Neuronal stem cell (in vitro differentiated cells): ENCODE data around the gene FMN1.
A peak's percentile ranks its signal among the peaks of the same experiment; 100 is the strongest.

ENCODE experiments used
- DNase-seq: peaks from one replicate; pipeline ENCODE4 v3.0.0-alpha.2; 2013; ENCODE audit warnings: low spot score
- H2AFZ ChIP-seq: one replicate; pipeline ENCODE4 v1.6.1; 2013; ENCODE audit warnings: mild to moderate bottlenecking, low read length, inconsistent platforms
- H2AK5ac ChIP-seq: 2 replicates; pipeline ENCODE4 v1.6.1; 2013; ENCODE audit warnings: low read depth, mild to moderate bottlenecking, inconsistent platforms, low read length, moderate library complexity, mixed read lengths
- H2BK120ac ChIP-seq: 2 replicates; pipeline ENCODE4 v1.6.1; 2013; ENCODE audit warnings: low read depth, mild to moderate bottlenecking, inconsistent platforms, low read length, moderate library complexity, mixed read lengths
- H2BK12ac ChIP-seq: one replicate; pipeline ENCODE4 v1.6.1; 2013; ENCODE audit warnings: low read length, inconsistent platforms
- H2BK15ac ChIP-seq: 2 replicates; pipeline ENCODE4 v1.6.1; 2013; ENCODE audit warnings: mild to moderate bottlenecking, low read length, inconsistent platforms, mixed read lengths
- H2BK5ac ChIP-seq: one replicate; pipeline ENCODE4 v1.6.1; 2013; ENCODE audit warnings: inconsistent platforms, mild to moderate bottlenecking, low read length, moderate library complexity
- H3K14ac ChIP-seq: one replicate; pipeline ENCODE4 v1.6.1; 2013; ENCODE audit warnings: low read length, inconsistent platforms
- H3K18ac ChIP-seq: 2 replicates; pipeline ENCODE4 v1.6.1; 2013; ENCODE audit warnings: low read length, inconsistent platforms
- H3K23ac ChIP-seq: 2 replicates; pipeline ENCODE4 v1.6.1; 2013; ENCODE audit warnings: low read depth, mild to moderate bottlenecking, mixed read lengths, low read length, inconsistent platforms; ENCODE audit not compliant: poor library complexity
- H3K27ac ChIP-seq: replicated peaks from 3 replicates; pipeline ENCODE4 v1.5.1; 2013; ENCODE audit warnings: low read length, inconsistent platforms
- H3K27me3 ChIP-seq, 3 experiments: 2 replicates each; pipeline ENCODE4 v1.6.1; 2013; ENCODE audit warnings: low read length in 3 of 3, mild to moderate bottlenecking in 2 of 3, inconsistent platforms in 1 of 3, low read depth in 1 of 3, mixed read lengths in 1 of 3, moderate library complexity in 1 of 3; ENCODE audit not compliant: control insufficient read depth in 3 of 3, insufficient read depth in 3 of 3
- H3K36me3 ChIP-seq, 2 donors: replicated peaks in 1 of 2; 2 replicates each; pipeline ENCODE4 v1.6.1; 2013; ENCODE audit warnings: low read length in 2 of 2; ENCODE audit not compliant: control insufficient read depth in 2 of 2, insufficient read depth in 2 of 2
- H3K4ac ChIP-seq: 2 replicates; pipeline ENCODE4 v1.6.1; 2013; ENCODE audit warnings: inconsistent platforms, mild to moderate bottlenecking, low read length, moderate library complexity
- H3K4me1 ChIP-seq, 2 donors: 1 replicate in 1 of 2; 2 replicates in 1 of 2; pipeline ENCODE4 v1.6.1; 2013; ENCODE audit warnings: low read length in 2 of 2, low read depth in 1 of 2; ENCODE audit not compliant: control insufficient read depth in 2 of 2, insufficient read depth in 1 of 2
- H3K4me2 ChIP-seq: one replicate; pipeline ENCODE4 v1.6.1; 2013; ENCODE audit warnings: mild to moderate bottlenecking, low read length, inconsistent platforms; ENCODE audit not compliant: insufficient read depth, poor library complexity, severe bottlenecking
- H3K4me3 ChIP-seq, 2 donors: 2 replicates each; pipeline ENCODE4 v1.5.1; 2013; ENCODE audit warnings: low read length in 2 of 2, mild to moderate bottlenecking in 2 of 2, inconsistent platforms in 1 of 2, moderate library complexity in 1 of 2
- H3K79me1 ChIP-seq: one replicate; pipeline ENCODE4 v1.6.1; 2013; ENCODE audit warnings: low read depth, mild to moderate bottlenecking, inconsistent platforms, low read length, moderate library complexity
- H3K9ac ChIP-seq: one replicate; pipeline ENCODE4 v1.6.1; 2013; ENCODE audit warnings: mild to moderate bottlenecking, low read depth, low read length, inconsistent platforms; ENCODE audit not compliant: poor library complexity
- H3K9me3 ChIP-seq, 2 donors: replicated peaks in 1 of 2; 2 replicates each; pipeline versions ENCODE3 to v1.6.1; 2013; ENCODE audit warnings: low read length in 2 of 2, mild to moderate bottlenecking in 2 of 2, inconsistent platforms in 1 of 2, low read depth in 1 of 2, mixed read lengths in 1 of 2, moderate library complexity in 1 of 2; ENCODE audit not compliant: control insufficient read depth in 2 of 2, insufficient read depth in 1 of 2
- H4K8ac ChIP-seq: one replicate; pipeline ENCODE4 v1.6.1; 2013; ENCODE audit warnings: low read depth, mild to moderate bottlenecking, inconsistent platforms, low read length, moderate library complexity
- H4K91ac ChIP-seq: one replicate; pipeline ENCODE4 v1.6.1; 2013; ENCODE audit warnings: low read length, low read depth, mild to moderate bottlenecking, inconsistent platforms; ENCODE audit not compliant: poor library complexity
- WGBS, 2 donors: extraction: QIAGEN DNeasy Blood & Tissue Kit; methylation state at CpG; one replicate each; pipeline ENCODE4 v1.1.7; 2013; ENCODE audit warnings: missing lambda C conversion rate in 2 of 2, mixed read lengths in 1 of 2; ENCODE audit not compliant: insufficient read length in 2 of 2, insufficient replicate concordance in 1 of 2; ENCODE audit errors: extremely low coverage in 2 of 2; 5-methylcytosine and 5-hydroxymethylcytosine counted together

The FMN1 gene

GRCh38 chr15:33083232-33084081, 111.1 kb downstream of the FMN1 start:
- no peak overlapping the region for H4K91ac ChIP-seq
- H2BK120ac ChIP-seq: no peak overlapping the region
- H2AK5ac ChIP-seq: no peak overlapping the region
- no peak overlapping the region for H3K4me3 ChIP-seq
- no peak overlapping the region for H3K4me2 ChIP-seq
- no peaks in the 10 kb centered on the region for H3K36me3 ChIP-seq
- H2BK12ac ChIP-seq: no peak overlapping the region
- H3K23ac ChIP-seq: no peak overlapping the region
- no peaks in the 10 kb centered on the region for H3K79me1 ChIP-seq
- no peak overlapping the region for H2AFZ ChIP-seq
- no peak overlapping the region for H3K27ac ChIP-seq
- H3K4me1 ChIP-seq: peaks cover 4 to 58% of the 10 kb centered on the region in 2 donors
- no peak overlapping the region for H3K9ac ChIP-seq
- no peak for DNase-seq
- no peak overlapping the region for H3K4ac ChIP-seq
- no peak overlapping the region for H2BK5ac ChIP-seq
- H2BK15ac ChIP-seq: no peak overlapping the region
- H3K27me3 ChIP-seq: no peaks in the 10 kb centered on the region
- no peak overlapping the region for H4K8ac ChIP-seq
- no CpG with 5 or more reads among the region's 6 CpGs for WGBS, 2 donors
- H3K18ac ChIP-seq: no peak overlapping the region
- no peak overlapping the region for H3K14ac ChIP-seq
- H3K9me3 ChIP-seq: no peaks in the 10 kb centered on the region

GRCh38 chr15:33080006-33080405, 114.5 kb downstream of the FMN1 start:
- Histone ChIP-seq H2AK5ac (no peak overlapping the region), H3K23ac (no peak overlapping the region), H3K4me3 (no peak overlapping the region), H3K36me3 (no peaks in the 10 kb centered on the region), H3K4me2 (no peak overlapping the region), H2BK15ac (no peak overlapping the region), H4K8ac (no peak overlapping the region), H3K4ac (no peak overlapping the region), H3K79me1 (no peaks in the 10 kb centered on the region), H3K4me1 (peaks cover 4 to 53% of the 10 kb centered on the region in 2 donors), H3K14ac (no peak overlapping the region), H3K9ac (no peak overlapping the region), H3K27ac (no peak overlapping the region), H2AFZ (peak overlapping the region; percentile 19), H2BK12ac (no peak overlapping the region), H3K18ac (no peak overlapping the region), H4K91ac (no peak overlapping the region), H2BK120ac (no peak overlapping the region), H2BK5ac (no peak overlapping the region), H3K9me3 (no peaks in the 10 kb centered on the region), H3K27me3 (no peaks in the 10 kb centered on the region)
- WGBS, 2 donors: no CpG with 5 or more reads among the region's 4 CpGs
- DNase-seq: no peak

GRCh38 chr15:33078607-33079006, 115.9 kb downstream of the FMN1 start:
- Histone ChIP-seq H4K91ac (no peak overlapping the region), H3K27ac (no peak overlapping the region), H3K4me1 (peaks cover 2 to 40% of the 10 kb centered on the region in 2 donors), H2BK5ac (no peak overlapping the region), H2BK12ac (no peak overlapping the region), H2AFZ (peak overlapping the region; percentile 15), H3K27me3 (no peaks in the 10 kb centered on the region), H3K23ac (no peak overlapping the region), H4K8ac (no peak overlapping the region), H2BK15ac (no peak overlapping the region), H3K4me2 (no peak overlapping the region), H3K9ac (no peak overlapping the region), H3K4me3 (no peak overlapping the region), H2AK5ac (no peak overlapping the region), H2BK120ac (no peak overlapping the region), H3K79me1 (no peaks in the 10 kb centered on the region), H3K18ac (no peak overlapping the region), H3K4ac (no peak overlapping the region), H3K9me3 (no peaks in the 10 kb centered on the region), H3K14ac (no peak overlapping the region), H3K36me3 (no peaks in the 10 kb centered on the region)
- DNase-seq: no peak
- WGBS, 2 donors: no CpG with 5 or more reads among the region's 2 CpGs

GRCh38 chr15:33076937-33077336, 117.6 kb downstream of the FMN1 start:
- Histone ChIP-seq H2BK120ac (no peak overlapping the region), H2AK5ac (no peak overlapping the region)

More at GRCh38 chr15:33076937-33077336, 117.6 kb downstream of the FMN1 start:
- Histone ChIP-seq H2AFZ (no peak overlapping the region), H3K14ac (no peak overlapping the region), H3K18ac (no peak overlapping the region), H2BK15ac (no peak overlapping the region), H2BK12ac (no peak overlapping the region), H2BK5ac (no peak overlapping the region), H3K4me1 (peaks cover 0 to 29% of the 10 kb centered on the region in 2 donors), H4K8ac (no peak overlapping the region), H3K9me3 (no peaks in the 10 kb centered on the region), H4K91ac (no peak overlapping the region), H3K27me3 (no peaks in the 10 kb centered on the region), H3K27ac (no peak overlapping the region), H3K4me3 (no peak overlapping the region), H3K79me1 (no peaks in the 10 kb centered on the region), H3K36me3 (no peaks in the 10 kb centered on the region), H3K4ac (no peak overlapping the region), H3K23ac (no peak overlapping the region), H3K4me2 (no peak overlapping the region), H3K9ac (no peak overlapping the region)
- no peak for DNase-seq
- WGBS, 2 donors: no CpG with 5 or more reads among the region's 7 CpGs
